MM.1S (cell line): ENCODE data around the gene SCAND1.

Source experiments
- DNase-seq: peaks from one replicate; pipeline ENCODE4 v3.0.0-alpha.2; 2015
- H2AFZ ChIP-seq: fragments of 300-600 bp; sonication (generic); 2 replicates; pipeline ENCODE4 v1.6.0; 2016; ENCODE audit warnings: antibody characterized with exemption, low read length
- H3F3A ChIP-seq: fragments of 300-600 bp; sonication (generic); 2 replicates; pipeline ENCODE4 v1.6.1; 2016; ENCODE audit warnings: mild to moderate bottlenecking, antibody characterized with exemption, low read length, moderate library complexity, mixed read lengths; ENCODE audit not compliant: insufficient read depth
- H3K27ac ChIP-seq: fragments of 300-600 bp; sonication (generic); 2 replicates; pipeline ENCODE4 v1.5.1; 2016; ENCODE audit warnings: mild to moderate bottlenecking, low read length
- H3K27me3 ChIP-seq: fragments of 300-600 bp; sonication (generic); replicated peaks from 2 replicates; pipeline ENCODE4 v1.6.0; 2016; ENCODE audit warnings: low read length; ENCODE audit not compliant: insufficient read depth
- H3K36me3 ChIP-seq: fragments of 300-600 bp; sonication (generic); replicated peaks from 2 replicates; pipeline ENCODE4 v1.6.1; 2016; ENCODE audit warnings: mild to moderate bottlenecking, low read length, mixed read lengths; ENCODE audit not compliant: insufficient read depth
- H3K4me1 ChIP-seq: fragments of 300-600 bp; sonication (generic); 2 replicates; pipeline ENCODE4 v1.6.1; 2016; ENCODE audit warnings: low read length, mixed read lengths
- H3K4me2 ChIP-seq: fragments of 300-600 bp; sonication (generic); 2 replicates; pipeline ENCODE4 v1.6.0; 2016; ENCODE audit warnings: low read depth, low read length
- H3K4me3 ChIP-seq: fragments of 300-600 bp; sonication (generic); 2 replicates; pipeline ENCODE4 v1.5.1; 2016; ENCODE audit warnings: low read length, mixed read lengths
- H3K79me2 ChIP-seq: fragments of 300-600 bp; sonication (generic); 2 replicates; pipeline ENCODE4 v1.6.1; 2016; ENCODE audit warnings: mixed run types, low read length, mixed read lengths
- H3K9ac ChIP-seq: fragments of 300-600 bp; sonication (generic); 2 replicates; pipeline ENCODE4 v1.6.1; 2016; ENCODE audit warnings: low read length, mixed read lengths
- H3K9me2 ChIP-seq: fragments of 300-600 bp; sonication (generic); replicated peaks from 2 replicates; pipeline ENCODE4 v1.6.1; 2016; ENCODE audit warnings: mild to moderate bottlenecking, low read length, mixed read lengths; ENCODE audit not compliant: insufficient read depth
- H3K9me3 ChIP-seq: fragments of 300-600 bp; sonication (generic); replicated peaks from 2 replicates; pipeline ENCODE4 v1.6.1; 2016; ENCODE audit warnings: mild to moderate bottlenecking, low read length, mixed read lengths; ENCODE audit not compliant: insufficient read depth
- H4K20me1 ChIP-seq: fragments of 300-600 bp; sonication (generic); 2 replicates; pipeline ENCODE4 v1.6.1; 2016; ENCODE audit warnings: mild to moderate bottlenecking, low read length, moderate library complexity, mixed read lengths; ENCODE audit not compliant: insufficient read depth
- CTCF ChIP-seq: fragments of 300-600 bp; sonication (generic); IDR thresholded peaks from 2 replicates; pipeline ENCODE4 v1.5.1; 2016; ENCODE audit warnings: antibody characterized with exemption, low read length, mixed read lengths
- EZH2 ChIP-seq: fragments of 300-600 bp; sonication (generic); optimal IDR thresholded peaks from 2 replicates; pipeline ENCODE3; 2017; ENCODE audit warnings: low read depth, mild to moderate bottlenecking, antibody characterized with exemption, low read length, mixed read lengths
- EZH2phosphoT487 ChIP-seq: fragments of 300-600 bp; sonication (generic); IDR thresholded peaks from 2 replicates; pipeline ENCODE4 v1.6.1; 2018; ENCODE audit warnings: antibody characterized with exemption, low read length

SCAND1 gene

GRCh38 chr20:35947489-35947888 is 6.8 kb downstream of the SCAND1 start:
- H3K79me2 ChIP-seq: peaks cover 8% of the 10 kb centered on the region
- 0 out of 2 replicates have a peak overlapping the region, but pooled peaks have one; percentile 4 for H3K4me2 ChIP-seq
- no peaks in the 10 kb centered on the region for H3K36me3 ChIP-seq
- no peaks in the 10 kb centered on the region for H3K9me3 ChIP-seq
- H3K4me3 ChIP-seq: no peak overlapping the region
- H3K9ac ChIP-seq: no peak overlapping the region
- peaks cover 21% of the 10 kb centered on the region for H3F3A ChIP-seq
- H4K20me1 ChIP-seq: no peaks in the 10 kb centered on the region
- peak overlapping the region; percentile 1; the same call in 1 of the 2 replicates for H3K27ac ChIP-seq
- peak; percentile 22 for DNase-seq
- no peak overlapping the region for H2AFZ ChIP-seq
- H3K27me3 ChIP-seq: no peaks in the 10 kb centered on the region
- TF ChIP-seq EZH2phosphoT487 (no peak), CTCF (peak; percentile 58)
- peaks cover 24% of the 10 kb centered on the region for H3K4me1 ChIP-seq
- H3K9me2 ChIP-seq: no peaks in the 10 kb centered on the region

GRCh38 chr20:35942243-35942642 is 12.1 kb downstream of the SCAND1 start:
- Histone ChIP-seq H3K4me3 (no peak overlapping the region), H3K9ac (no peak overlapping the region), H3K36me3 (no peaks in the 10 kb centered on the region), H3K4me1 (no peaks in the 10 kb centered on the region; the same call in 1 of the 2 replicates), H3K27me3 (no peaks in the 10 kb centered on the region), H3F3A (peaks cover 3% of the 10 kb centered on the region; the same call in 1 of the 2 replicates), H3K9me3 (no peaks in the 10 kb centered on the region), H3K79me2 (no peaks in the 10 kb centered on the region), H3K4me2 (no peak overlapping the region), H4K20me1 (no peaks in the 10 kb centered on the region), H2AFZ (no peak overlapping the region), H3K27ac (no peak overlapping the region), H3K9me2 (no peaks in the 10 kb centered on the region)
- DNase-seq: no peak
- TF ChIP-seq EZH2 (no peak), CTCF (no peak), EZH2phosphoT487 (no peak)

- H3F3A ChIP-seq: no peaks in the 10 kb centered on the region
- DNase-seq: no peak
- H3K9me3 ChIP-seq: no peaks in the 10 kb centered on the region
- no peak overlapping the region for H3K9ac ChIP-seq
- no peak for TF ChIP-seq CTCF
- TF ChIP-seq EZH2: no peak
- TF ChIP-seq EZH2phosphoT487: no peak
- H3K27me3 ChIP-seq: no peaks in the 10 kb centered on the region
- H3K27ac ChIP-seq: no peak overlapping the region
- H3K9me2 ChIP-seq: no peaks in the 10 kb centered on the region
- H4K20me1 ChIP-seq: no peaks in the 10 kb centered on the region
- no peaks in the 10 kb centered on the region for H3K36me3 ChIP-seq
- no peak overlapping the region for H3K4me3 ChIP-seq
- H3K4me2 ChIP-seq: no peak overlapping the region
- H3K79me2 ChIP-seq: no peaks in the 10 kb centered on the region
- H3K4me1 ChIP-seq: no peaks in the 10 kb centered on the region
- no peak overlapping the region for H2AFZ ChIP-seq
Measured at GRCh38 chr20:35941620-35942019, 12.7 kb downstream of the SCAND1 start.
